Nephron (organoid): ENCODE data around the gene PRKG1.

ENCODE experiments used
- H3K27ac Mint-ChIP-seq, 3 experiments: 2 replicates each; pipeline ENCODE4 v1.8.0; 2020; ENCODE audit warnings: mixed read lengths in 3 of 3, mild to moderate bottlenecking in 2 of 3, moderate library complexity in 1 of 3
- H3K27me3 Mint-ChIP-seq: 2 replicates; pipeline ENCODE4 v1.8.0; 2021; ENCODE audit warnings: low read depth, mild to moderate bottlenecking, moderate library complexity, mixed read lengths
- H3K36me3 Mint-ChIP-seq: 2 replicates; pipeline ENCODE4 v1.8.0; 2020; ENCODE audit warnings: low read depth, mixed read lengths
- H3K4me1 Mint-ChIP-seq: 2 replicates; pipeline ENCODE4 v1.8.0; 2020; ENCODE audit warnings: mixed read lengths
- H3K4me3 Mint-ChIP-seq, 3 experiments: 2 replicates each; pipeline ENCODE4 v1.8.0; 2020; ENCODE audit warnings: mild to moderate bottlenecking in 3 of 3, mixed read lengths in 3 of 3, moderate library complexity in 2 of 3
- H3K9me3 Mint-ChIP-seq: 2 replicates; pipeline ENCODE4 v1.8.0; 2020; ENCODE audit warnings: mixed read lengths
- TF ChIP-seq, protein P1 (sequence below), 3 experiments: fragments of 200-600 bp; sonication (generic); IDR thresholded peaks; one replicate each; pipeline ENCODE4 v1.5.0; 2021; ENCODE audit warnings: antibody characterized with exemption in 3 of 3; ENCODE audit not compliant: unreplicated experiment in 3 of 3

PRKG1 gene

DNA sequence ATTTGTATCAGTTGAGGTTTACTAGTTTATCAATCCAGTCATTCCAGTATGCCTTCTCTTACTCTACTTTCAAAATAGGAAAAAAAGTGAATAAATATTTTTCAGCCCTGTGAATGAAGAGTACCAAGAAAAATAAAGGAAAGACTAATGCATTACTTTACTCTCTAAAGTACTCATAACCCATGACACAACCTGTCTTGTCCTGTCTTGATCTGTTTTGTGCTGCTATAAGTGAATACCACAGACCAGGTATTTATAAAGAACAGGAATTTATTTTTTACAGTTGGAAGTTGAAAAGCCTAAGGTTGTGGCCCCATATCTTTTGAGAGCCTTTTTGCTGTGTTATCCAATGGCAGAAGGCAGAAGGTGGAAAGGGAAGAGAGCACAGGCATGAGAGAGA, 1045.2 kb downstream of the PRKG1 start:
- TF ChIP-seq, protein P1, sequence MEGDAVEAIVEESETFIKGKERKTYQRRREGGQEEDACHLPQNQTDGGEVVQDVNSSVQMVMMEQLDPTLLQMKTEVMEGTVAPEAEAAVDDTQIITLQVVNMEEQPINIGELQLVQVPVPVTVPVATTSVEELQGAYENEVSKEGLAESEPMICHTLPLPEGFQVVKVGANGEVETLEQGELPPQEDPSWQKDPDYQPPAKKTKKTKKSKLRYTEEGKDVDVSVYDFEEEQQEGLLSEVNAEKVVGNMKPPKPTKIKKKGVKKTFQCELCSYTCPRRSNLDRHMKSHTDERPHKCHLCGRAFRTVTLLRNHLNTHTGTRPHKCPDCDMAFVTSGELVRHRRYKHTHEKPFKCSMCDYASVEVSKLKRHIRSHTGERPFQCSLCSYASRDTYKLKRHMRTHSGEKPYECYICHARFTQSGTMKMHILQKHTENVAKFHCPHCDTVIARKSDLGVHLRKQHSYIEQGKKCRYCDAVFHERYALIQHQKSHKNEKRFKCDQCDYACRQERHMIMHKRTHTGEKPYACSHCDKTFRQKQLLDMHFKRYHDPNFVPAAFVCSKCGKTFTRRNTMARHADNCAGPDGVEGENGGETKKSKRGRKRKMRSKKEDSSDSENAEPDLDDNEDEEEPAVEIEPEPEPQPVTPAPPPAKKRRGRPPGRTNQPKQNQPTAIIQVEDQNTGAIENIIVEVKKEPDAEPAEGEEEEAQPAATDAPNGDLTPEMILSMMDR (IDR thresholded peaks at IDR 0.05; ENCODE audit: unreplicated experiment in 3 of 3): no peak
- H3K4me1 Mint-ChIP-seq: no peaks in the 10 kb centered on the region
- H3K27ac Mint-ChIP-seq: no peak overlapping the region

DNA sequence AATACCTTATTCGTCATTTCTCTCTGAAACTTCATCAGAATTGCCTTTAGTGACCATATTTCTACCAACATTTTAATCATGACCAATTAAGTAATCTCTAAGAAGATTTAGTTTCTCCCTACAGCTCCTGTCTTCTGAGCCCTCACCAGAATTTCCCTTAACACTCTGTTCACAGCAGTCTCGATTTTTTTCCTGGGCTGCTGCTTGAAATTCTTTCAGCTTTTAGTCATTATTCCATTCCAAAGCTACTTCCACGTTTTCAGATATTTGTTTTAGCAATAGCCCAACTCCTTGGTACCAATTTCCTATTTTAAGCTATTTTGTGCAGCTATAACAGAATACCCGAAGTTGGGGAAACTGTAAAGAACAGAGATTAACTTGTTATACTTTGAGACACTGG, 1047.4 kb downstream of the PRKG1 start:
- H3K4me3 Mint-ChIP-seq: no peak overlapping the region

More for the DNA sequence above, 1045.2 kb downstream of the PRKG1 start:
- Mint-ChIP-seq H3K27me3 (no peaks in the 10 kb centered on the region), H3K9me3 (no peaks in the 10 kb centered on the region), H3K4me3 (no peak overlapping the region), H3K36me3 (no peaks in the 10 kb centered on the region)

DNA sequence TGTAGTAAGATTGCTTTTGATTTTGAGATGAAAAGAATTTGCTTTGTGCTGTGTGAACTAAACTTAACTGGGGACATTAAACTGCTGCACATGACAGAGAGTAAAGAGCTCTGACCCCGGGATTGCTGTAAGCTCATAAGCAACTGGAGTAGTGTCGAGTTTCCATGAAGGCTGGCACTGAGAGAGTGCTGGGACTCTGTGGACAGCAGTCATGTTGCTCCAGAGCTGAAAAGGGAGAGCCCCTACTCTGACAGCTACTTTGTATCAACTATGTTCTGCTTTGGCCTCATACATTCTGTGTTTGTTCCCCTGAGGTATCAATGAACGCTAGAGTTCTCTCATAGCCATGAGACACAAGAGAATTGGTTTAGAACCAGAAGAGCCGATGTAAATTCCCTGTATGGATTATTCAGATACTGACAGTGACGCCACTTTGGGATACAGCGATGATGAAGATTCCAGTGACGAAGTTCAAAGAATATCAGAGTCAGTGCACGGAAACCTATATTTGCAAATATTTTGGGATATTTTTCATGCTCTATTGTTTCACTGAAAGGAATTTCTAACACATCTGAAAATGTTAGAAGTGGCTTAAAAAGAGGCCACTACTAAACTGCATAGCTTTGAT, 1053.9 kb downstream of the PRKG1 start:
- no peak overlapping the region for H3K4me3 Mint-ChIP-seq
- no peaks in the 10 kb centered on the region for H3K27me3 Mint-ChIP-seq
- TF ChIP-seq, protein P1 (IDR thresholded peaks at IDR 0.05; ENCODE audit: unreplicated experiment in 3 of 3): no peak
- H3K36me3 Mint-ChIP-seq: no peaks in the 10 kb centered on the region
- H3K9me3 Mint-ChIP-seq: no peaks in the 10 kb centered on the region
- peak overlapping the region in 1 of 3 experiments; percentile 82 for H3K27ac Mint-ChIP-seq
- H3K4me1 Mint-ChIP-seq: peaks cover 16% of the 10 kb centered on the region

More for the DNA sequence above, 1047.4 kb downstream of the PRKG1 start:
- TF ChIP-seq, protein P1 (IDR thresholded peaks at IDR 0.05; ENCODE audit: unreplicated experiment in 3 of 3): no peak
- no peaks in the 10 kb centered on the region for H3K27me3 Mint-ChIP-seq
- H3K36me3 Mint-ChIP-seq: no peaks in the 10 kb centered on the region
- no peak overlapping the region for H3K27ac Mint-ChIP-seq
- H3K9me3 Mint-ChIP-seq: no peaks in the 10 kb centered on the region
- H3K4me1 Mint-ChIP-seq: no peaks in the 10 kb centered on the region

DNA sequence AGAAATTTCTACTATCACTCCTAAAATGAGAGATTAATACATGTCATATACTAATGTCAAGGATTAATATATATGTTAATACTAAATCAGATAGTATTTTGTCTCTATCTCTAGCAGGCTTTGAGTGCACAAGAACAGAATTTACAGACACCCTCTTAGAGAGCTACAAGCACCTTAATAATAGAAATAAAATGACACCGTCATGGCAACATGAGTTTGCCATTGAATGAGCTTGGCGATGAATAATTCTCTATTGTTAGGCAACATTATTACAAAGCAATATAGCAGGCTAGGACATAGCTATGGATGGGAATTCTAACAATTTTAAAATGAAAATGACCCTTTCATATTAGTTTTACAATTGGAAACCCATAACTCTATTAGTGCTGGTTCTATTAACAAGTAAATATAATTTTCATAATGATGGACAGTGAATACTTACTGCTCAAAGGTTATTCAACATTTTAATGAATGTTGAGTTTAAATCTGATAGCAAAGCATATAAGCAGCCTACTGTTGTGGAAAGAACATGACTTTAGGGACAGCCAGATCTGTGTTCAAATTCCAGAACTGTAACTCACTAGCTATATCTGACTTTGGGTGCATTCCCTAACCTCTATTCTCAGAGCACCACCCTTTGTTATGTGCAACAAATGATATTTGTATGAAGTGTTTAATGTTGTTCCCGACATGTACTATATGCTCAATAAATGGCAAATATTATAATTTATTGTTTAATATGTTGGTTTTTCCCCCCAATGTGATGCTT, 1055.3 kb downstream of the PRKG1 start:
- TF ChIP-seq, protein P1 (IDR thresholded peaks at IDR 0.05; ENCODE audit: unreplicated experiment in 3 of 3): no peak
- no peaks in the 10 kb centered on the region for H3K36me3 Mint-ChIP-seq
- no peak overlapping the region for H3K27ac Mint-ChIP-seq
- H3K4me3 Mint-ChIP-seq: no peak overlapping the region
- H3K9me3 Mint-ChIP-seq: no peaks in the 10 kb centered on the region
- H3K27me3 Mint-ChIP-seq: no peaks in the 10 kb centered on the region
- H3K4me1 Mint-ChIP-seq: peaks cover 16% of the 10 kb centered on the region

DNA sequence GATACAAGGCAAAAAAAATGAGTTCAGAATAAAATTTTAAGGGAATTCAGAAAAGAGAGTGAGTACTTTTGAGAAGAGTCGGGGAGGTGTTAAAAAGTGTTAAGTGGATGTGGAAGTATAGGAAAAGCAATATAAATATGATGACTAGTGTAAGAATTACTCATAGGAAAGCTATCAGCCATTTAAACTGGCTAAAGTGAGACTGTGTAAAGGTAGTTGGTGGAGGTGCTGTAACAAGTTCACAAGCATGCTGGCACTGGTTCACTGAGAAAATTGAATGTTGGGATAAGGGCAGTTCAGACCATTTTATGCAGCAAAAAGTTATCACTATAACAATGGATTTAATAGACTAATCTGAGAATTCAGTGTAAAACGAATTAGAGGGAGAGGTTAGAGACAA, 1060.8 kb downstream of the PRKG1 start:
- H3K9me3 Mint-ChIP-seq: no peaks in the 10 kb centered on the region
- no peaks in the 10 kb centered on the region for H3K27me3 Mint-ChIP-seq
- H3K4me1 Mint-ChIP-seq: no peaks in the 10 kb centered on the region
- TF ChIP-seq, protein P1 (IDR thresholded peaks at IDR 0.05; ENCODE audit: unreplicated experiment in 3 of 3): no peak
- H3K36me3 Mint-ChIP-seq: no peaks in the 10 kb centered on the region
- H3K27ac Mint-ChIP-seq: no peak overlapping the region
- H3K4me3 Mint-ChIP-seq: no peak overlapping the region
